Caki2 (cell line): ENCODE results near the gene HABP4. TPM values are rescaled to one million over a fixed set of nuclear protein-coding genes. Genes with fewer than 3 reads are reported as not detected.

ENCODE experiments used
- DNase-seq: peaks from one replicate; pipeline ENCODE4 v3.0.0-alpha.2; 2015; ENCODE audit warnings: low read depth
- in situ Hi-C: cut with HindIII; loops from 2 replicates; pipeline ENCODE4 v1.10.0; 2016; ENCODE audit warnings: low sequenced_read_pairs, low pct_unique_long_range_greater_than_20kb, mixed read lengths
- total RNA-seq: library from RNA; depleted of rRNA; stranded (reverse); fragments of >200 nt; shearing (Covaris generic); gene quantifications from 2 replicates; pipeline ENCODE4 v1.2.3, GENCODE V29; 2014; ENCODE audit warnings: low replicate concordance

Gene HABP4
- total RNA-seq, 1 experiment from 2014 or later: 32.8 TPM

- DNase-seq: no peak
- in situ Hi-C loops: no loop called here
Measured at GRCh38 chr9:96425500-96426169, 24.3 kb upstream of the HABP4 start.

GRCh38 chr9:96429732-96430131, 20.2 kb upstream of the HABP4 start:
- in situ Hi-C loops: no loop called here
- no peak for DNase-seq

GRCh38 chr9:96430377-96430776, 19.6 kb upstream of the HABP4 start:
- DNase-seq: no peak
- in situ Hi-C loops: no loop called here

GRCh38 chr9:96435345-96435744, 14.6 kb upstream of the HABP4 start:
- DNase-seq: no peak
- in situ Hi-C loops: no loop called here

- in situ Hi-C loops: no loop called here
- no peak for DNase-seq
Measured at GRCh38 chr9:96436063-96436455, 13.9 kb upstream of the HABP4 start.

GRCh38 chr9:96436456-96437126, 13.4 kb upstream of the HABP4 start:
- in situ Hi-C loops: no loop called here
- DNase-seq: no peak

GRCh38 chr9:96437454-96437853, 12.5 kb upstream of the HABP4 start:
- no peak for DNase-seq
- in situ Hi-C loops: no loop called here

GRCh38 chr9:96440671-96441199, 9.2 kb upstream of the HABP4 start:
- DNase-seq: no peak
- in situ Hi-C loops: no loop called here

GRCh38 chr9:96441798-96442445, 8.0 kb upstream of the HABP4 start:
- DNase-seq: no peak
- in situ Hi-C loops: no loop called here

GRCh38 chr9:96442491-96442890, 7.5 kb upstream of the HABP4 start:
- in situ Hi-C loops: no loop called here
- DNase-seq: no peak

DNA sequence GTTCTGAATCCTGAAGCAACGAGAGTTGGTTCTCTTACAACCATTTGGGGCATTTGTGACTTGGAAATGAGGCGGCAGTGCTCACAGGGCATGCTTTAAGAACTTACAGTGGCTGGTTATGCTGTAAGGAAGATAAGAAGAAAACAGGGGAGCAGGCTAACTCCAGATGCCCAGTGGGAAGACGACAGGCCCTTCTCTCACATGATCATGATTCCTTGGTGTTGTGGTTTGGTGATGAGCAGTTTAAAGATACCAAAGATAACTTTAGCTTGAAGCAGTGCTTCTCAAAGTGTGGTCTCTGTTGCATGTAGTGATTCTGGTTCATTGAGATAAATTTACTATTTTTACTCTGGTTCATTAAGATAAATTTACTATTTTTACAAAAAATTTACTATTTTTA, 2.6 kb upstream of the HABP4 start:
- in situ Hi-C loops: no loop called here
- no peak for DNase-seq

- in situ Hi-C loops: no loop called here
- DNase-seq: no peak
Measured at GRCh38 chr9:96448546-96449170, 1.3 kb upstream of the HABP4 start.

DNA sequence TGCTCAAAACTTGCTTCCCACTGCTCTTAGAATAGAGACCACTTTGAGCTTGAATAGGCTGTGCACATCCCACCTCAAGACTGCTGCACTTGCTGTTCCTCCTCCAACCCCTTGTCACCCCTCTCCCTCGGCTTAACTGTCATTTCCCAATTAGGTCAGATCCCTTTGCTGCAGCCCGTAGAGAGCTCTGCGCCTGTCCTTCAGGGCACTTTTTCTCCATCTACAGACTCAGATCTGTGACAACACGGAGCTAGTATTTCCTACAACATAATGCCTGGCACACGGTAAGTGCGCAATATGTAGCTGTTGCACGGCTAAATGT, 485 bp upstream of the HABP4 start:
- DNase-seq: no peak
- in situ Hi-C loops: no loop called here

GRCh38 chr9:96450613-96451528, 902 bp downstream of the HABP4 start:
- in situ Hi-C loops: no loop called here
- peak; percentile 32 for DNase-seq

- peak; percentile 48 for DNase-seq
- in situ Hi-C loops: no loop called here
Measured at GRCh38 chr9:96453625-96454024, 3.7 kb downstream of the HABP4 start.

DNA sequence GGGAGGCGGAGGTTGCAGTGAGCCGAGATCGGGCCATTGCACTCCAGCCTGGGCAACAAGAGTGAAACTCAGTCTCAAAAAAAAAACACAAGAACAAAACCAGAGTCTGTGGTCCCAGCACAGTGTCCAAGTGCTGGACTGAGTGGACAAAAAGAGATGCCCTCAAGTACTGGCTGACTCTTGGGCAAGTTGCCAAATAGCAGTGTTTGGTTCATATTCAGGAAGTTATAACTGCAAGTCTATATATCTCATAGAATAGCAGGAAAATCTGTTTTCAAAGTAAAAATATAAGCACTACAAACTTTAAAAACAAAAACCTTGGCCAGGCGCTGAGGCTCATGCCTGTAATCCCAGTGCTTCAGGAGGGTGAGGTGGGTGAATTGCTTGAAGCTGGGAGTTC, 7.3 kb downstream of the HABP4 start:
- DNase-seq: no peak
- in situ Hi-C loops: no loop called here

DNA sequence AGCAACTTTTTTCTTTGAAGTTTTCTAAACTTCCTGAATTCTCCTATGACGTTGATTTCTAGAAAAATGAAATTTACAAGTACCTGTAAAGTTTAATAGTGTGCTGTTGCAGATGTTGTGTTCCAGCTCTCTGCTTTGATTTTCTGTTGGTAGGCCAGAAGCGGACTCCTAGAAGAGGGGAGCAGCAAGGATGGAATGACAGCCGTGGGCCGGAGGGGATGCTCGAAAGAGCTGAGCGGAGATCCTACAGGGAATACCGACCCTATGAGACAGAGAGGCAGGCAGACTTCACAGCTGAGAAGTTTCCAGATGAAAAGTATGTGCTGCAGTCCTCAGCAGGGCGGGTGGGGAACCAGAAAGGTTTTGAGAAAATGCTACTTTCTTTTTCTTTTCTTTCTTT, 8.3 kb downstream of the HABP4 start:
- DNase-seq: no peak
- in situ Hi-C loops: no loop called here

- peak; percentile 72 for DNase-seq
- in situ Hi-C loops: no loop called here
Measured at GRCh38 chr9:96459268-96460007, 9.5 kb downstream of the HABP4 start.
